Measurements from ENCODE around the gene CFAP68. TPM values are rescaled to one million over a fixed set of nuclear protein-coding genes. Genes with fewer than 3 reads are reported as not detected.

The CFAP68 gene
- total and polyA plus RNA-seq, 9 of the 15 experiments (the other 6 are each of a cell fraction or from before 2014, with no cell fraction given): 22.8 to 72.3 (median 52.5) TPM

- TF ChIP-seq CTCFL (IDR thresholded peaks at IDR 0.05; ENCODE audit: borderline replicate concordance, insufficient read depth, low read depth, low read length, poor library complexity, severe bottlenecking) (peak; percentile 65), ZNF347 (CRISPR knock-in tag; IDR thresholded peaks at IDR 0.05; ENCODE audit: low read depth) (no peak), RCOR1 (IDR thresholded peaks at IDR 0.05; ENCODE audit: borderline replicate concordance in 1 of 2, low read depth in 2 of 2, low read length in 2 of 2) (peak in 1 of 2 experiments; percentile 21; a peak in 1 of 4 replicates), PREB (CRISPR knock-in tag; IDR thresholded peaks at IDR 0.05) (no peak), HOXB6 (CRISPR knock-in tag; IDR thresholded peaks at IDR 0.05; ENCODE audit: borderline replicate concordance) (no peak), CBX8 (IDR thresholded peaks at IDR 0.05; ENCODE audit: borderline replicate concordance, extremely low read depth, low read depth, low read length, poor library complexity, severe bottlenecking) (no peak), ESRRB (CRISPR knock-in tag; IDR thresholded peaks at IDR 0.05; ENCODE audit: borderline replicate concordance) (no peak), PHF8 (IDR thresholded peaks at IDR 0.05; ENCODE audit: borderline replicate concordance, low read length) (peak; percentile 96), TBL1XR1 (IDR thresholded peaks at IDR 0.05; ENCODE audit: low read length in 2 of 2) (peak; percentile 19 to 91), BMI1 (IDR thresholded peaks at IDR 0.05; ENCODE audit: low read length) (no peak), NELFE (IDR thresholded peaks at IDR 0.05; ENCODE audit: insufficient read depth, insufficient read length) (no peak), RNF2 (IDR thresholded peaks at IDR 0.05) (peak; percentile 21; the same call in 1 of the 2 replicates), ATF2 (CRISPR knock-in tag; IDR thresholded peaks at IDR 0.05) (no peak), RBM25 (IDR thresholded peaks at IDR 0.05; ENCODE audit: low read depth, low read length, severe bottlenecking) (no peak), ZNF75A (CRISPR knock-in tag; IDR thresholded peaks at IDR 0.05) (no peak), GTF2F1 (IDR thresholded peaks at IDR 0.05; ENCODE audit: low read depth, low read length) (no peak), HINFP (tag; conservative IDR thresholded peaks at IDR 0.05; ENCODE audit: low read depth) (no peak), HCFC1 (IDR thresholded peaks at IDR 0.05; ENCODE audit: low read depth, low read length) (peak; percentile 83), VEZF1 (CRISPR knock-in tag; IDR thresholded peaks at IDR 0.05) (peak; percentile 98)
Observed at GRCh38 chr11:111878849-111879636, at the start of gene CFAP68, which contains the start of gene FDXACB1 (continued).
